Ovary (tissue), 3 donors: Measurements from ENCODE around the gene ZIC4.

ENCODE experiments used
- POLR2A ChIP-seq: fragments of 450-650 bp; IDR thresholded peaks from one replicate; pipeline ENCODE4 v1.6.1; 2017; ENCODE audit warnings: antibody characterized with exemption, mild to moderate bottlenecking, moderate library complexity
- TF ChIP-seq, protein P1 (sequence below), 3 donors: fragments of 450-650 bp in 2 of 3; fragments of 200-600 bp in 1 of 3; IDR thresholded peaks; one replicate each; pipeline versions ENCODE4 v1.5.1 to v1.8.0; 2016 to 2022; ENCODE audit warnings: antibody characterized with exemption in 3 of 3, mild to moderate bottlenecking in 1 of 3
- donor health status: DM: no; HTN: no; CAD: no.

DNA sequence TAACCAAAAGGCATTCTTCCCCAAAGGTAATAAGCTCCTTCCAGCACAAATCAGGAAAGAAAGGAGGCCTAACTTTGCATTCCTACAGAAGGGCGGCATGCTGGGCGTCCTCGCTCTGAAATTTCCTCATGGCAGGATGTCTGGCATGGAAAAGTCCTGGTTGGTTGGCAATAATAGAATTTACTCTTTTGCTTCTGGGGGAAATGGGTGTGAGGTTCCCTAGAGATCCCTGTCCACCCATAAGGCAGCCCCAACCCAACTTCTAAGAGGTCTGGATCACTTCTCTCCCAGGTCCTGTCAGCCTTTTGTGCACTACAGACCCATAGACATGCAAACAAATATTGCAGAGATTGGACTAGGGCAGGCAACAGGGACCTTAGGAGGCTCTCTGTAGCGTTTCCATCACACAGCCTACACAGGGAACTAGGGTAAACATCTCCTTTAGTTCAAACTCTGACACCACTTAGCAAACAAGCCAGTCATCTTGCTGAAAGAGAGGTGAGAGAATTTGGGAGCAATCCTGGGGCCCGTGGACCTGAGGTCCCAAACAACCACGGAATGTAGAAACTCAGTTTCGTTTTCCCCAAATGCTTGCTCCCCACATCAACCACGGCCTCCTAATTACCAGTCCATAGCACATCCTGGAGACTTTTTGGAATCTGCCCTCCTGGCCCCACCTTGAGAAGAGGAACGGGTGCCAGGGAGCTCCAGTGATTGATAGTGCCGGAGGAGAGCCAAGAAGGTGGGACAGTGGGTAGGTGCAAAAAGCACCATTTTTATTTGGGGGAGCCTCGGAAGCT lies 2.1 kb downstream of the ZIC4 start:
- TF ChIP-seq, protein P1, sequence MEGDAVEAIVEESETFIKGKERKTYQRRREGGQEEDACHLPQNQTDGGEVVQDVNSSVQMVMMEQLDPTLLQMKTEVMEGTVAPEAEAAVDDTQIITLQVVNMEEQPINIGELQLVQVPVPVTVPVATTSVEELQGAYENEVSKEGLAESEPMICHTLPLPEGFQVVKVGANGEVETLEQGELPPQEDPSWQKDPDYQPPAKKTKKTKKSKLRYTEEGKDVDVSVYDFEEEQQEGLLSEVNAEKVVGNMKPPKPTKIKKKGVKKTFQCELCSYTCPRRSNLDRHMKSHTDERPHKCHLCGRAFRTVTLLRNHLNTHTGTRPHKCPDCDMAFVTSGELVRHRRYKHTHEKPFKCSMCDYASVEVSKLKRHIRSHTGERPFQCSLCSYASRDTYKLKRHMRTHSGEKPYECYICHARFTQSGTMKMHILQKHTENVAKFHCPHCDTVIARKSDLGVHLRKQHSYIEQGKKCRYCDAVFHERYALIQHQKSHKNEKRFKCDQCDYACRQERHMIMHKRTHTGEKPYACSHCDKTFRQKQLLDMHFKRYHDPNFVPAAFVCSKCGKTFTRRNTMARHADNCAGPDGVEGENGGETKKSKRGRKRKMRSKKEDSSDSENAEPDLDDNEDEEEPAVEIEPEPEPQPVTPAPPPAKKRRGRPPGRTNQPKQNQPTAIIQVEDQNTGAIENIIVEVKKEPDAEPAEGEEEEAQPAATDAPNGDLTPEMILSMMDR (IDR thresholded peaks at IDR 0.05): no peak
- no peak for TF ChIP-seq POLR2A
